Prostate gland (tissue), 2 donors: ENCODE data around the gene LHFPL3.

Experiments
- POLR2AphosphoS5 ChIP-seq: sonication (generic); formaldehyde crosslinking; IDR thresholded peaks from one replicate; pipeline ENCODE4 v1.6.1; 2017; ENCODE audit warnings: antibody characterized with exemption
- TF ChIP-seq, protein P1 (sequence below), 4 experiments: fragments of 200-600 bp in 2 of 4; fragments of 450-650 bp in 2 of 4; sonication (generic) in 2 of 4; IDR thresholded peaks; 1 replicate in 3 of 4; 2 replicates in 1 of 4; pipeline ENCODE4 v1.5.1; 2016 to 2019; ENCODE audit warnings: antibody characterized with exemption in 4 of 4, mild to moderate bottlenecking in 2 of 4, moderate library complexity in 2 of 4

GRCh38 chr7:104933521-104933988 is 605.2 kb downstream of the LHFPL3 start:
- TF ChIP-seq, protein P1, sequence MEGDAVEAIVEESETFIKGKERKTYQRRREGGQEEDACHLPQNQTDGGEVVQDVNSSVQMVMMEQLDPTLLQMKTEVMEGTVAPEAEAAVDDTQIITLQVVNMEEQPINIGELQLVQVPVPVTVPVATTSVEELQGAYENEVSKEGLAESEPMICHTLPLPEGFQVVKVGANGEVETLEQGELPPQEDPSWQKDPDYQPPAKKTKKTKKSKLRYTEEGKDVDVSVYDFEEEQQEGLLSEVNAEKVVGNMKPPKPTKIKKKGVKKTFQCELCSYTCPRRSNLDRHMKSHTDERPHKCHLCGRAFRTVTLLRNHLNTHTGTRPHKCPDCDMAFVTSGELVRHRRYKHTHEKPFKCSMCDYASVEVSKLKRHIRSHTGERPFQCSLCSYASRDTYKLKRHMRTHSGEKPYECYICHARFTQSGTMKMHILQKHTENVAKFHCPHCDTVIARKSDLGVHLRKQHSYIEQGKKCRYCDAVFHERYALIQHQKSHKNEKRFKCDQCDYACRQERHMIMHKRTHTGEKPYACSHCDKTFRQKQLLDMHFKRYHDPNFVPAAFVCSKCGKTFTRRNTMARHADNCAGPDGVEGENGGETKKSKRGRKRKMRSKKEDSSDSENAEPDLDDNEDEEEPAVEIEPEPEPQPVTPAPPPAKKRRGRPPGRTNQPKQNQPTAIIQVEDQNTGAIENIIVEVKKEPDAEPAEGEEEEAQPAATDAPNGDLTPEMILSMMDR (IDR thresholded peaks at IDR 0.05) = no peak
- TF ChIP-seq POLR2AphosphoS5 = no peak
